HG03103 (cell line): ENCODE measurements around the gene FRZB.
"Not testable (repeated sequence)": the region's sequence is repeated elsewhere in the genome, so short reads cannot be mapped to it uniquely, and the experiment has no call there.

Experiments
- ATAC-seq: cut with Tn5 transposase; IDR thresholded peaks from one replicate; pipeline ENCODE4 v1.9.1; 2021; ENCODE audit warnings: low read depth; ENCODE audit not compliant: unreplicated experiment

FRZB gene

GRCh38 chr2:182890773-182891378 is 24.4 kb upstream of the FRZB start:
- ATAC-seq, result no peak

DNA sequence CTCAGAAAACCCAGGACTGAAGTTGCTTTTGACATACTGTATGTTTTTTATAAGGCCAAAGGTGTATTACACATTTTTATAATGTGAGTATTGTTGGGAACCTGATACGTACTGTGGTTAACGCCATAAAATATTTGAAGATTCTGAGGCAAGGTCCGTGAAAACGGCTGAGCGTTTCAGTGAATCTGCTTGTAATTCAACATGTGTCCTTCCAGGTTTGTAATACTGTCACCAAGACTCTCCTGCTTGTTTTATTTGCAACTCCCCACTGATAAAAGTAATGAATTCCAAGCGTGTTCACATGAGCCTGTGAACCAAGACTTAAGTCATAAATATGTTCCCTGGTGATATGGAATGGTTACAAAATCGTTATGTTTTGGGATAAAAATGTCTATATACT is 23.9 kb upstream of the FRZB start:
- ATAC-seq, result no peak

GRCh38 chr2:182887753-182888415 is 21.4 kb upstream of the FRZB start:
- no peak for ATAC-seq

- ATAC-seq, result no peak
Observed at GRCh38 chr2:182887093-182887492, 20.7 kb upstream of the FRZB start.

DNA sequence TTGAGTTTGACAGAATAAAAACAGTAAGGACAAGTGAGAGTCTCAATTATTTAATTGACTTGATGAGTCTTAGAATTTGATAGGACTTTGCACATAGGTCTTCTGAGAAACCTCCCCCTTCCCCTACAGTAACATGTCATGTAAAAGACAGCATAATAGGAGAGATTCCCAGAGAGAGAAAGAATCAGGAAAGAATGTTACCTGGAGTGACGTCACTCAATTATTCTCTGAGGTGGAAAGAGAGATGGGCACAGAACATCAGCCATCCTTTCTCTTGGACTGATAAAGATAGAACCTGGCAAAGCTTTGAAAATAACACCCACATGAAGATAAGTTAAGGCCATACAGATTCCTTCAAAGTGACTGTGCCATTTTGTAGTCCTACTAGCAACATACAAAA is 19.3 kb upstream of the FRZB start:
- no peak for ATAC-seq

GRCh38 chr2:182883451-182883850 is 17.0 kb upstream of the FRZB start:
- ATAC-seq, result no peak

DNA sequence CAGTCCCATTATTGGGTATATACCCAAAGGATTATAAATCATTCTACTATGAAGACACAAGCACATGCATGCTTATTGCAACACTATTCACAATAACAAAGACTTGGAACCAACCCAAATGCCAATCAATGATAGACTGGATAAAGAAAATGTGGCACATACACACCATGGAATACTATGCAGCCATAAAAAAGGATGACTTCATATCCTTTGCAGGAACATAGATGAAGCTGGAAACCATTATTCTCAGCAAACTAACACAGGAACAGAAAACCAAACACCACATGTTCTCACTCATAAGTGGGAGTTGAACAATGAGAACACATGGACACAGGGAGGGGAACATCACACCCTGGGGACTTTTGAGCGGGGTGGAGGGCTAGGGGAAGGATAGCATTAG is 13.7 kb upstream of the FRZB start:
- ATAC-seq, result not testable (repeated sequence)

DNA sequence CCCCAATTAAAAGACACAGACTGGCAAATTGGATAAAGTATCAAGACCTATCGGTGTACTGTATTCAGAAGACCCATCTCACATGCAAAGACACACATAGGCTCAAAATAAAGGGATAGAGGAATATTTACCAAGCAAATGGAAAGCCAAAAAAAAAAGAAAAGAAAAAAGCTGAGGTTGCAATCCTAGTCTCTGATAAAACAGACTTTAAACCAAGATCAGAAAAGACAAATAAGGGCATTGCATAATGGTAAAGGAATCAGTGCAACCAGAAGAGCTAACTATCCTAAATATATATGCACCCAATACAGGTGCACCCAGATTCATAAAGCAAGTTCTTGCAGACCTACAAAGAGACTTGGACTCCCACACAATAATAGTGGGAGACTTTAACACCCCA is 10.2 kb upstream of the FRZB start:
- ATAC-seq, result not testable (repeated sequence)

DNA sequence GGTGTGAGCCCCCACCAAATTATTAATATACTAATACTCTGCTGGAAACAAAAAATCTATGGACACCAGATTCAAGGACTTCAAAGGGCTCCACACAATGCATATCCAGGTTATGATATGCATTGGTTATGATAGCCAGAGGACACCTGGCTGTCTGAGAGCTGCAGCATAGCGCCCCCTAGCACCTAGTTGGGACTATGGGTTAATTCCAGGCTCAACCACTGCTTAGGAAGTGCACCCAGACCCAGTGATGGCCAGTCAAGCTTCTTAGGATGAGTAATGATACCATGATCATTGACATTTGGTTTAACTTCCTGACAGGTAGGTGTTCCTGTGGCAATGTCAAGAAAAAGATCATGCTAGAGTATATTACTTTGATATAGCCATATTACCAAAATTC is 3.8 kb upstream of the FRZB start:
- no peak for ATAC-seq

DNA sequence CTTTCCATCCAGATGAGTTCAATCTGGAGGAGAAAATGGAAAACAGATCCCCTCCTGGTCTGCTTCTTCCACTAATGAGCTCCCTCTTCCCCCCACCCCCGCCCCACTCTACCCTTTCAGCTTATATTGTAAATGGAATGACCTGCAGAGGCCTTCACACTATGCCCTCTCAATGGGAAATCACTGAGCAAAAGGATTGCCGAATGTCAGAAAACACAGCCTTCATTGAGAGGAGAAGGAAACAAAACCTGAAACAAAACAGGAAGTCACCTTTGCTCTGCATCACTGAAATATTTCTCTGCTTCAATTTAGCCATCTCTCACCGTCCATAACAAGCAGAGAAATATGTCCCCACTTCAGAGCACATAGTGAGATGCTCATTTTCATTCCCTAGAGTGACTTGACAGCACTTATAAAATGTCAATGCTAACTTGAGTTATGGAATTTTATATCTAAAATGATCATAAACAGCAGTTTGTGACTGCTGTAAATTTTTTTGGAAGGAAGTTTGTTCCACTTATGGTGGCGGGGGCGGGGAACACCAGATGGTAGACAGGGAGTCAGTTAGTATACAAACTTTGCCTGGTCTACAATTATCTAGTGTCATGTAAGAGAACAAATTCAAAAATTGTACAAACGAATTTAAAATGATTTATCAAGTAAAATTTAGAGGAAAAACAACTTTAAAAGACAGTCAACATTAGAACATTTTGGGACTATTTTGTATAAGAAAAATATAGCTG is 1.8 kb upstream of the FRZB start:
- no peak for ATAC-seq

DNA sequence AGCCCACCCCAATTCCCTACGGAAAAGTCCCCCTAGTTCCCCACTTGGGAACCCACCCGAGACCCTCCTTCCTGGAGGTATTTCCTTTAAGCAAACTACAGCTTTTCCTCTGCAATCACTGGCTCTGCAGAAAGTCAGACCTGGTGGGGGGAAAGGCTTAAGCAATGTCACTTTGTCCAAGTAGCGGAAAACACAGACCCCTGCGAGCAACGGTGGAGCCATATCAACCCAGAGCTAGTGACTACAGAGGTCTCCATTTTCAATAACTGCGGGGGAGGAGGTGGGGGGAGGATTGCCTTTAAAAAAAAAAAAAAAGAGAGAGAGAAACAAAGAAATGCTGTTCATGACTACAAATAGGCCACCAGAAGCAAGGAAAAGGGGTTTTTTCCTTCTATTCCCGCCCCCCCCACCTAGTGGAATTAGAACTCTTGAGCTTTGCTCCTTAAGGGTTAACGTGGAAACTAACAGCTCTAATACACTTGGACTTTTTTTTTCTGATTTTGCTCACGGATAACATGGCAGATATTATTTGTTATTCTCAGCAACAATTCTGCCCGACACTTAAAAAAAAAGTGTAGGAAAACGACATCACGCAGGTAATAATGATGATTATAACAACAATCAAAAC is 1.1 kb upstream of the FRZB start:
- no peak for ATAC-seq

DNA sequence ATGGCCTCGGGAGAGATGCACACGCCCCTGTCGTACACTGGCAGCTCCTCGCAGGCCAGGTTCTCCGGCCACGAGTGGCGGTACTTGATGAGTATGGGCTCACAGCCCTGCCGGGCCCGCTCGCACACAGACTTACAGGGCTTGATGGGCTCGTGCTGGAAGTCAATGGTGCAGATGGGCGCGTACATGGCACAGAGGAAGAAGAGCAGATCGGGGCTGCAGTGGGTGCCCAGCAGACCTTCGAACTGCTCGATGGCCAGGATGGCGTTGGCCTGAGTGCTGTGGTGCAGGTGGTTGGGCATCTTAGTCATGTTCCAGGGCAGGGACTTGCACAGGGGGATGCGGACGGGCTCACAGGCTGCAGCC is 359 bp downstream of the FRZB start:
- no peak for ATAC-seq

DNA sequence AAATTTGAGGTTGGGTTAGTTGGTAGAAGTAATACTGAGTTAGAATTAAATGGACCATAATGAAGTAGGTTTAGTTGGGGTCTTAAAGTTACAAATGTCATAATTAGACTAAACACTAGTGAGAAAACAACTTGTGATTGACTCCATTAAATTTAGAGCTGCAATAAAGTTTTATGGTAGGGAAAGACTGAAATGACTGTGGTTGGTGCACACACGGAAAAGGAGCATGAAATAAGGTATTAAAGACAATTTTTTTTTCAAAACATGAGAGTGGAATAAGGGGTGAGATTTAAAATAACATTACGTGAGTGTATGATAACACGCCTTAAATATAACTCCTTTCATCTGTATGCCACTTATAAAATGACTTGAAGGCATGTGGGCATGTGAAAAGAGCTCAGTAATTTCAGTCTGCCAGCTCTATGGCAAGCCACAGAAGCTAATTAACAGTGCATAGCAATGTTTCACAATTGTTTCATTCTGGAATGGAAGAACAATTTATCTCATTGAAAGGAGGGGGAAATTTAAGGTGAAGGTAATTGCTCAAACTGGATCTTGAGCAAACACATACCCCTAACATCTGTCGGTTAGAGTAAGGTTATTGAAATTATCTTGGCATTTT is 1.4 kb downstream of the FRZB start:
- no peak for ATAC-seq

GRCh38 chr2:182863642-182864041 is 2.8 kb downstream of the FRZB start:
- no peak for ATAC-seq

DNA sequence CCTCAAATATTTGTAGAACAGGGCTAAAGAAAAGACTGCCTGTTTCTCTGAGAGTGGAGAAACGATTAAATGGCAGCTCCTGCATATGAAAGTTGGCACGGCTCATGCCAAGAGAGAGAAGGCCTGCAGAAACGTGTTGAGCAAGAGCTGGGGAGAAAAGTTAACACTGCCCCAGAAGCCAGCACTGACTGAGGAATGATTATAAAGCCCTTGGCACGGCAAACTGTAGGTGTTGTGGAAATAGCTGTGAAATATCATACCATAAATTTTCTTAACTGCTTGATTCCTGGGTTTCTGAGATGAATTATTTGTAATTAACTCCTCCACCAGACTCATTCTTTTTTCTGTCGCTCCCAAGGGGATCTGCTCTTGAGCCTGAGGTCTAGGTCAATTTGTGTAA is 4.3 kb downstream of the FRZB start:
- no peak for ATAC-seq

- ATAC-seq, result no peak
Observed at GRCh38 chr2:182860858-182861257, 5.6 kb downstream of the FRZB start.

DNA sequence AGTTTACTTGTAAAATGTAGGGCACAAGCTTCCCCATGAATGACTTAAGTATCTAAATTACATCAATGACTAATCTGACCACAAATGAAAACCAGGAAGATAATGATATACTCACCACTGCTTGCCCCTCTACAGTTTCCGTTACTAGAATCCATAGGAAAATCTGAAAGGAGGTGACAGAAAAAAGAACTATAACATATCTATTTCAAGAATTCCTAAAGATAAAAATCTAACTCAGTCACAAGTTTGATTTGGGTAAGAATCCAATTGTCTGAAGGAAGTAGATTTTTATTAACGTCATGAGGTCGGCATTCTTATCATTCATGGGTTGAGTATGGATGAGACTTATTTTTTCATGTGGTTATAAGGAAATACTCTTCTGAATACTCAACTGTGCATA is 7.8 kb downstream of the FRZB start:
- no peak for ATAC-seq

- no peak for ATAC-seq
Observed at GRCh38 chr2:182855376-182855775, 11.1 kb downstream of the FRZB start.

DNA sequence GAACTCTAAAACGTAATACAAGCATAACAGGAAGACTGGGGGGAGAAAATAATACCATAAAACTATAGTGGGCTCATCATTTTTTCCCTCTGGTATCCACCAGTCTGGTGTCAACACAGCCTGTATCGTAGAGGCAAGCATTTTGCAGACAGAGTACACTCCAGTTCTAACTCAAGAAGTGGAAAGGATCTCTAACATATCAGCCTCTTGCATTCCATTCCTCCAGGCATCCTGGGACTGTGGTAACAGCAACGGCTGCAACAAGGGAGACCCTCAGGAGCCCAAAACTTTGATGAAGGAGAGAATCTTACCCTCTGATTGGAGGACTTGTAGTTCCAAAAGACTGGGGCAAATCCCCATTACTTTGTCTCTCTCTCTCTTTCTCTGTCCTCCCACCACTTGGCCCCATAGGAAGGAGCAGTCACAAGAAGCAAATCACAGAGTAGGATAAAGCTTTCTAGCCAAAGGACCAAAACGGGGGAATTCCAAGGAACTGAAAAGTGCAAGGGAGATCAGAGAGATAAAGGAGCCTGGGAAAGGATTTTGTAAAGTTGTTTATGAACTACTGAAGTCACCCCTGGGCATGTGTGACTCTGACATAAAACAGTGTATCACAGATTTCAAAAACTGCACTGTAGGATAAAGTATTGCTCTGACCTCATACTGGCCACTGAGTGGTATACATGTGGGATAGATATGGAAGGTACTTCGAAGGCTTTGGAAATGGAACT is 11.9 kb downstream of the FRZB start:
- no peak for ATAC-seq

GRCh38 chr2:182852801-182853200 is 13.6 kb downstream of the FRZB start:
- ATAC-seq, result no peak

DNA sequence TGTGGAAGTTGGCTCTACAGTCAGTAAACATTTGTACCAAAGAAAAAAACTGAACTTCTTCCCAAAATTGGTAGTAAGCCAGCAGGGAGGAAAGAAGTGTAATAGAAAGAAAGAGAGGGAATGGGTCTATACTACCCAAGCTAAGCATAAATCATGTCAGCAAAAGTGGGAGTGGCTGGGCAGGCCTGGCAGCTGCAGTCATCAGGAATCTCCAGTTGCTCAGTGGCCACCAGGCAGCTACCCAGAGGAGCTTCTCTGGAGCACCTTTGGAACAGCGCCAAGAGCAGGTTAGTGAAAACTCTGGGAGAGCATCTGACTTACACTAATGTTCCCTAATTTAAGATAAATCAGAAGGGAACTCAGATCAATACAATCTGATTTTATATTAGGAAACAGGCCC is 14.3 kb downstream of the FRZB start:
- no peak for ATAC-seq
